ENCODE results near the gene NKX2-2. TPM values are rescaled to one million over a fixed set of nuclear protein-coding genes. Genes with fewer than 3 reads are reported as not detected.

The NKX2-2 gene
- total and polyA plus RNA-seq, 2 donors (not counting 3 experiments of a cell fraction or from before 2014, with no cell fraction given), result not detected

DNA sequence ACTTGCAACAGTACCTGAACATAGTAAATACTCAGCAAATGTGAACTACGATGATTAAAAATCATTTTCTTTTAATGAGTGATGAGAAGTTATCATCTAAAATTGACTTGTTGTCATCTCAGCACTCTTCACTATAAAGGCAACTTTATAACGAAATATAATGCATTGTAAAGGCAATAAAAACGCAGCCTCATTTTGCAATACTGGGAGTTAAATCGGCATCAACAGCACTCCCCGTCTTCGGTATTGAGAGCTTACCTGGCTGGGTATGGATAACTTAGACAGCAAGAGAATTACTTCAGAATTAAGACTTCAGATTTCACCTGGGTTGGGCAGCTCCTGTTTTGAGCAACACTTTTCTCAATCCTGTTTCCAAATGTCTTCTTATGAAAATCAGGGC is 20.8 kb downstream of the NKX2-2 start:
- intact Hi-C loops (cut with micrococcal nuclease) (no loop called here), dilution Hi-C loops (cut with MboI; ENCODE audit: extremely low pct_ligation_motif_present, low sequenced_read_pairs) (no loop called here)
- H3K9ac ChIP-seq (replicated peaks; ENCODE audit: extremely low read depth, insufficient read depth, low read length), result no peak overlapping the region
- H3K9me1 ChIP-seq (replicated peaks; ENCODE audit: control insufficient read depth, extremely low read depth, insufficient read depth, low read length), result no peaks in the 10 kb centered on the region
- no peaks in the 10 kb centered on the region for H3K9me3 ChIP-seq (replicated peaks; ENCODE audit: control insufficient read depth, insufficient read depth, low read length)
- H4K20me1 ChIP-seq (replicated peaks; ENCODE audit: control insufficient read depth, extremely low read depth, insufficient read depth, low read length), result no peaks in the 10 kb centered on the region
- DNase-seq (ENCODE audit: low read depth, low spot score) (no peak), FAIRE-seq (no peak)
- TF ChIP-seq FOS (IDR thresholded peaks at IDR 0.05; ENCODE audit: borderline replicate concordance, insufficient read depth, low read length) (no peak), POLR2AphosphoS5 (IDR thresholded peaks at IDR 0.05; ENCODE audit: insufficient read depth, low read depth, low read length) (no peak), EZH2 (IDR thresholded peaks at IDR 0.05; ENCODE audit: borderline replicate concordance, low read depth, low read length, severe bottlenecking) (no peak), GATA2 (IDR thresholded peaks at IDR 0.05; ENCODE audit: insufficient read depth, insufficient read length, low read depth, low read length) (no peak), JUN (IDR thresholded peaks at IDR 0.05; ENCODE audit: borderline replicate concordance, insufficient read depth, insufficient read length, low read depth) (no peak), POLR2A (IDR thresholded peaks at IDR 0.05; ENCODE audit: low read depth, low read length) (no peak), MYC (IDR thresholded peaks at IDR 0.05; ENCODE audit: low read depth, low read length) (no peak)
- TF ChIP-seq, protein P1, sequence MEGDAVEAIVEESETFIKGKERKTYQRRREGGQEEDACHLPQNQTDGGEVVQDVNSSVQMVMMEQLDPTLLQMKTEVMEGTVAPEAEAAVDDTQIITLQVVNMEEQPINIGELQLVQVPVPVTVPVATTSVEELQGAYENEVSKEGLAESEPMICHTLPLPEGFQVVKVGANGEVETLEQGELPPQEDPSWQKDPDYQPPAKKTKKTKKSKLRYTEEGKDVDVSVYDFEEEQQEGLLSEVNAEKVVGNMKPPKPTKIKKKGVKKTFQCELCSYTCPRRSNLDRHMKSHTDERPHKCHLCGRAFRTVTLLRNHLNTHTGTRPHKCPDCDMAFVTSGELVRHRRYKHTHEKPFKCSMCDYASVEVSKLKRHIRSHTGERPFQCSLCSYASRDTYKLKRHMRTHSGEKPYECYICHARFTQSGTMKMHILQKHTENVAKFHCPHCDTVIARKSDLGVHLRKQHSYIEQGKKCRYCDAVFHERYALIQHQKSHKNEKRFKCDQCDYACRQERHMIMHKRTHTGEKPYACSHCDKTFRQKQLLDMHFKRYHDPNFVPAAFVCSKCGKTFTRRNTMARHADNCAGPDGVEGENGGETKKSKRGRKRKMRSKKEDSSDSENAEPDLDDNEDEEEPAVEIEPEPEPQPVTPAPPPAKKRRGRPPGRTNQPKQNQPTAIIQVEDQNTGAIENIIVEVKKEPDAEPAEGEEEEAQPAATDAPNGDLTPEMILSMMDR (IDR thresholded peaks at IDR 0.05; ENCODE audit: extremely low read depth in 1 of 2, insufficient read depth in 1 of 2, low read depth in 1 of 2, low read length in 2 of 2), result no peak
- TF ChIP-seq, protein P2, sequence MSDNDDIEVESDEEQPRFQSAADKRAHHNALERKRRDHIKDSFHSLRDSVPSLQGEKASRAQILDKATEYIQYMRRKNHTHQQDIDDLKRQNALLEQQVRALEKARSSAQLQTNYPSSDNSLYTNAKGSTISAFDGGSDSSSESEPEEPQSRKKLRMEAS (IDR thresholded peaks at IDR 0.05; ENCODE audit: insufficient read depth, insufficient read length), result no peak
- H3K4me2 ChIP-seq (ENCODE audit: insufficient read depth, low read length), result no peak overlapping the region
- ChIA-PET POLR2A (no interaction called here), CTCF (interaction anchor here (5.9 to 8.1 kb wide), 2 partner anchors 13 to 256 kb away, joined by 24 to 155 read pairs; no protein-coding TSS in a partner anchor)
- H3K36me3 ChIP-seq (ENCODE audit: control insufficient read depth in 2 of 2, extremely low read depth in 1 of 2, insufficient read depth in 2 of 2, low read length in 2 of 2), result no peaks in the 10 kb centered on the region
- H3K27me3 ChIP-seq (ENCODE audit: control insufficient read depth in 2 of 2, insufficient read depth in 2 of 2, low read length in 2 of 2), result peaks cover 6 to 8% of the 10 kb centered on the region in 2 experiments
- H3K79me2 ChIP-seq (ENCODE audit: control insufficient read depth, insufficient read depth, low read length), result no peaks in the 10 kb centered on the region
- no peak overlapping the region for H2AFZ ChIP-seq (ENCODE audit: low read depth, low read length)
- H3K4me1 ChIP-seq (ENCODE audit: control insufficient read depth, extremely low read depth, insufficient read depth, low read length), result no peaks in the 10 kb centered on the region
- H3K4me3 ChIP-seq (replicated peaks in 1 of 3; ENCODE audit: insufficient read depth in 1 of 3, low read depth in 1 of 3, low read length in 3 of 3), result no peak overlapping the region
- no TSS peak for BruUV-seq (replicated peaks)
- H3K27ac ChIP-seq (ENCODE audit: insufficient read depth, low read depth, low read length), result no peak overlapping the region
